Activated naive CD4-positive, alpha-beta T cell treated with anti-CD3 and anti-CD28 coated beads for 36 hours (primary cell): ENCODE results near the gene ATP9B. TPM values are rescaled to one million over a fixed set of nuclear protein-coding genes. Genes with fewer than 3 reads are reported as not detected.

Source experiments
- CTCF ChIA-PET: fragments of 350-600 bp; sonication (Branson Sonifier 250); formaldehyde crosslinking; loops from one replicate; lab custom pipeline; 2021; ENCODE audit warnings: antibody characterized with exemption; lab: Charles Lee
- DNase-seq: peaks from one replicate; pipeline ENCODE4 v3.0.0-alpha.2; 2020
- H3K27ac Mint-ChIP-seq: one replicate; pipeline ENCODE4 v1.8.0; 2021; ENCODE audit warnings: mild to moderate bottlenecking, mixed read lengths
- H3K27me3 Mint-ChIP-seq: one replicate; pipeline ENCODE4 v1.8.0; 2021; ENCODE audit warnings: low read depth, mixed read lengths
- H3K36me3 Mint-ChIP-seq: one replicate; pipeline ENCODE4 v1.8.0; 2021; ENCODE audit warnings: low read depth, mixed read lengths
- H3K4me1 Mint-ChIP-seq: one replicate; pipeline ENCODE4 v1.8.0; 2021; ENCODE audit warnings: low read depth, mixed read lengths
- H3K4me3 Mint-ChIP-seq: one replicate; pipeline ENCODE4 v1.8.0; 2021; ENCODE audit warnings: mild to moderate bottlenecking, moderate library complexity, mixed read lengths
- H3K9me3 Mint-ChIP-seq: one replicate; pipeline ENCODE4 v1.8.0; 2021; ENCODE audit warnings: mixed read lengths
- intact Hi-C: fragments of 100-400 bp; cut with micrococcal nuclease; formaldehyde crosslinking; loops from one replicate; pipeline ENCODE4 v1.15.1; 2023
- total RNA-seq, 2 experiments: library from RNA; stranded (reverse); gene quantifications; one replicate each; pipeline ENCODE4 v1.2.3, GENCODE V29; 2021

ATP9B gene
- total RNA-seq, 2 experiments from 2014 or later = 18.6 to 19.1 TPM

DNA sequence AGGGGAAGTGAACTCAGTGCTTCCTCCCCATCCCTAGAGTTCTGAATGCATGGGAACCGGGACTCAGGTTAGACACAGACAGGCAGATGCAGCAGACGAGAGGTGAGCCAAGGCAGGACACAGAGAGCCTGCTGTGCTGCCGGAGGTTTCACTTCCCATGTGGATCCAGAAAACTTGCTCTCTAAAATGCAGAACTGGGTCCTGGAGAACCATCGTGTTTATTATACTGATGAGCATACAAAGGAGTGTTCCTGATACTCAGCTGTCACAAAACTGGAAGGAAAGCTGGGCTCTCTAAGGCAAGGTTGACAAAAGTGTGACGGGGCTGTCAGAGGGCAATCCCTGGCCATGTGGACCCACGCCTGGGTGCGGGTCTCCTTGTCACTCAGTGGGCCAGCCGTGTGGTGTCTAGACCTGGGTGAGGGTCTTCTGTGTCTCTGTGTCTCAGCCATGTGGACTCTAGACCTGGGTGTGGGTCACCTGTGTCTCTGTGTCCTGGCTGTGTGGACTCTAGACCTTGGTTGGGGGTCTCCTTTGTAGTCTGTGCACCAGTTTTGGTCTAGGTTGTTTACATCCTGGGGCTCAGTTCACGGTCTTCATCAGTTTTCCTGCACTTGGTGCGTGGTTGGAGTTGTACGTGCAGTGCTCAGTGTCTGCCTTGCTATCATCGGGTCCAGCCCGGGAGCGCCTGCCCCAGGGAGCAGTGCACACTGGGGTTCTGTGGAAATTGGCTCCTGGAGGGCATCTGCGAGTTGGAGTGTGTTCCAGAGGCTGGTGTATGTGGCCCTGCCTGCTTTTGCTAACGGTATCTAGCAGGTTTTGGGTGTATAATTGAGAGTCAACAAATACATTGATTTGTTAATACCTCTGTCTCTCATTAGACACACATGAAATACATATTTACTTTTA is 141.1 kb downstream of the ATP9B start:
- no peak overlapping the region for H3K27ac Mint-ChIP-seq
- H3K27me3 Mint-ChIP-seq = no peaks in the 10 kb centered on the region
- DNase-seq = no peak
- intact Hi-C loops = no loop called here
- CTCF ChIA-PET = no interaction called here
- no peaks in the 10 kb centered on the region for H3K9me3 Mint-ChIP-seq
- H3K4me3 Mint-ChIP-seq = no peak overlapping the region
- peaks cover 10% of the 10 kb centered on the region for H3K36me3 Mint-ChIP-seq
- H3K4me1 Mint-ChIP-seq = peaks cover 3% of the 10 kb centered on the region

DNA sequence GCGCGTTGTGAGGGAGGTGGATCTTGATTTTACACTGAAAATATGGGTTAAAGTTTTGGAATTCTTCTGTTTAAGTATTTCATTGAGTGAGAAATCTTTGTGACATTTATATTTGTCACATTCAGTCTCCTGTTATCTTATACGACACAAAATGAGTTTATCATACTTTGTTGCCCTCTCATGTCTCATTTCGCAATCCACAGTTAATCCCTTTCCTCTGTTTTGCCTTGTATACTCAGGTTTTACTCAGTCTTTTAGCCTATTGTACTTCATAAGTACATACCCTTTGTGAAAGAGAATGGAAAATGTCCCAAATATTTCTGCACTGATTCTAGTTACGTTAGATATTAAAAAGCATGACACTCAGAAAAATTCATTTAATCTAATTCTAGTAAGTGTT is 142.7 kb downstream of the ATP9B start:
- peaks cover 3% of the 10 kb centered on the region for H3K4me1 Mint-ChIP-seq
- no peak overlapping the region for H3K4me3 Mint-ChIP-seq
- intact Hi-C loops = no loop called here
- no peaks in the 10 kb centered on the region for H3K9me3 Mint-ChIP-seq
- no peak for DNase-seq
- no peaks in the 10 kb centered on the region for H3K27me3 Mint-ChIP-seq
- peaks cover 11% of the 10 kb centered on the region for H3K36me3 Mint-ChIP-seq
- no peak overlapping the region for H3K27ac Mint-ChIP-seq
- CTCF ChIA-PET = no interaction called here

DNA sequence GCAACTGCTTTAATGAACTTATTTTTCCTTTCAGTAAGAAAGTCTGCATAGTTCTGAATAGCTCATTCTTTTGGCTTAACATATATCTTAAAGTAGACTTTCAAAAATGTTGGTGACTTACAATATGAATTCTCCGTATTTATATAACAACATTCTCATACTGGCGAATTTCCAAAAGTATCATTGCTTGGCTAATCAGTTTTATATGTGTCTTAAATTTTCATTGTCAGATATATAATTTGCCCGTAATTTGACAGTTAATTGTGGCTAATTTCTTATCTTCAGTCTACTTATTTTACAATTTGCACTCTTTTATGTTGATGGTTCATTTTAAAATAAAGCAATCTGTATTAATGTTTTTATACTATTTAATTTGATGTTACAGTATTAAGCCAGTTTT is 144.9 kb downstream of the ATP9B start:
- Mint-ChIP-seq H3K27ac (no peak overlapping the region), H3K27me3 (no peaks in the 10 kb centered on the region), H3K9me3 (no peaks in the 10 kb centered on the region), H3K4me1 (peaks cover 3% of the 10 kb centered on the region), H3K4me3 (no peak overlapping the region), H3K36me3 (peaks cover 9% of the 10 kb centered on the region)
- intact Hi-C loops = no loop called here
- CTCF ChIA-PET = no interaction called here
- no peak for DNase-seq

DNA sequence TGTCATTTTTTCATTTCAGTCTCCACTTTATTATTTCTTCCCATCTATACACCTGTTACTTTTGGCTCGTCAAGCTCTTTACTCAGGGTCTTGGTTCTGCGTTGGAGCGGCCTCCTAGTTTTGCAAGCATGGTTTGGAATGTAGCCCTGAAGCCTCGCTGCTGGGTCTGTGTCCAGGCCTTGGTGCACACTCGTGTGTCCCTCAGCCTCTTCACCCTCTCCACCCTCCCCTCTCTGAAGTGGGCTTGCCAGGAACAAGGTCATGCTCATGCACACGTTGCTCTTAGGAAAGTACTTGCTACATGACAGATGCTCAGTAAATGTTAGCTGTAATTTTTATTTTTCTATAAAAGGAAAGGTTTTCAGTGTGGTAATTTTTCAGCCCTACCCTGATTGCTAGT is 147.0 kb downstream of the ATP9B start:
- Mint-ChIP-seq H3K27me3 (no peaks in the 10 kb centered on the region), H3K4me3 (no peak overlapping the region), H3K9me3 (no peaks in the 10 kb centered on the region), H3K36me3 (peaks cover 16% of the 10 kb centered on the region), H3K27ac (no peak overlapping the region), H3K4me1 (no peaks in the 10 kb centered on the region)
- intact Hi-C loops = no loop called here
- no peak for DNase-seq
- CTCF ChIA-PET = no interaction called here

DNA sequence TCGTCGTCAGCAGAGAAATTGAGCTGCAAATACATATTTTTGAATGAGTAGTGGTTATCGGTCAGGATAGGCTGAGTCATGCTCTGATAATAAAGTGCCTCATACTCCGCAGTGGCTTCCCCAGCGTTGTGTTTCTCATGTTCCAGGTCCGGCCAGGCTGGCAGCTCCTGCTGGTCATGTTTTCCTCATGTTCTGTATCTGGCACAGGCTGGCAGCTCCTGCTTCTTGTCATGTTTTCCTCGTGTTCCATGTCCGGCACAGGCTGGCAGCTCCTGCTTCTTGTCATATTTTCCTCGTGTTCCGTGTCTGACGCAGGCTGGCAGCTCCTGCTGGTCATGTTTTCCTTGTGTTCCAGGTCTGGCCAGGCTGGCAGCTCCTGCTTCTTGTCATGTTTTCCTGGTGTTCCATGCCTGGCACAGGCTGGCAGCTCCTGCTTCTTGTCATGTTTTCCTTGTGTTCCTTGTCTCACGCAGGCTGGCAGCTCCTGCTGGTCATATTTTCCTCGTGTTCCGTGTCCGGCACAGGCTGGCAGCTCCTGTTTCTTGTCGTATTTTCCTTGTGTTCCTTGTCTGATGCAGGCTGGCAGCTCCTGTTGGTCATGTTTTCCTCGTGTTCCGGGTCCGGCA is 148.9 kb downstream of the ATP9B start:
- H3K27ac Mint-ChIP-seq = no peak overlapping the region
- H3K36me3 Mint-ChIP-seq = peaks cover 16% of the 10 kb centered on the region
- CTCF ChIA-PET = no interaction called here
- no peaks in the 10 kb centered on the region for H3K4me1 Mint-ChIP-seq
- H3K4me3 Mint-ChIP-seq = no peak overlapping the region
- DNase-seq = no peak
- H3K27me3 Mint-ChIP-seq = no peaks in the 10 kb centered on the region
- intact Hi-C loops = no loop called here
- no peaks in the 10 kb centered on the region for H3K9me3 Mint-ChIP-seq

DNA sequence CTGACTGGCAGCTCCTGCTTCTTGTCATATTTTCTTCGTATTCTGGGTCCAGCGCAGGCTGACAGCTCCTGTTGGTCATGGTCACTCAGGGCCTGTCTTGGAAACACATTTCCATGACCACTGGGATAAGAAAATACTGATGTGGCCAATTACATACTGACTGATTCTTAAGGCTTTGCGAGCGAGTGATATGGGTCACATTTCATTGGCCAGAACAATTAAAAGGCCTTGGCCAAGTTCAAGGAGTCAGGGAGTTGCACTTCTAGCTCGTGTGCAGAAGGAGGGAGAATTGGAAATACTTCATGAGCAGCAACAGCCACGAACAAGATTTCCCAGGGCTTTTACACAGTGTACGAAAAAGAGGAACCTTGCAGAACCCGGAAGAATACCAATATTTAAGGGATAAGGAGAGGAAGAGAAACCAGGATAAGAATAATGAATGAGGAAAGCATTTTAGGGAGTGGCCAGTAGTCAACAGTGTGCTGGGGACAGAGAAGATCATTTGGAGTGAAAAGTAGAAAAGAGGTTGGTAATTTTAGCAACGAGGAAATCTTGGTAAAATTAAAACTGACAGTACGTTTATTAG is 149.5 kb downstream of the ATP9B start:
- H3K4me3 Mint-ChIP-seq = no peak overlapping the region
- CTCF ChIA-PET = no interaction called here
- DNase-seq = no peak
- H3K9me3 Mint-ChIP-seq = no peaks in the 10 kb centered on the region
- peaks cover 16% of the 10 kb centered on the region for H3K36me3 Mint-ChIP-seq
- no peaks in the 10 kb centered on the region for H3K4me1 Mint-ChIP-seq
- intact Hi-C loops = no loop called here
- H3K27ac Mint-ChIP-seq = no peak overlapping the region
- H3K27me3 Mint-ChIP-seq = no peaks in the 10 kb centered on the region

DNA sequence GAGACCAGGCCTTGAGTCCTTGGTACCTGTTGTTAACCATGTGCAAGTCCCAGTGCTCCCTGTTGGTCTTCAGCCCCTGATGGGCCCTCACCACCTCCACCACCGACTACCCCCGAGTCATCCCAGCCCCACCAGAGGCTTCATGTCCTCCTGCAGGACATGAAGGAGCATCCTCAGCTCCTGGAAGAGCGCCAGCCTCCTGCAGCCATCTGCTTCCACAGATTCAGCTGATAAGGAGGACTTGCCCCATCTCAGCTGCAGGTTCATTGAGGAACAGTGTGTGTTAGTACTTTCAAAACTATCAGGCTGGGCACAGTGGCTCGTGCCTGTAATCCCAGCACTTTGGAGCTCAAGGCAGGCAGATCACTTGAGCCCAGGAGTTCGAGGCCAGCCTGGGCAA is 151.9 kb downstream of the ATP9B start:
- H3K27me3 Mint-ChIP-seq = no peaks in the 10 kb centered on the region
- CTCF ChIA-PET = interaction anchor here (1.5 kb wide), 1 partner anchor 24 kb away, joined by 3 read pairs; no protein-coding TSS in a partner anchor
- H3K36me3 Mint-ChIP-seq = peaks cover 20% of the 10 kb centered on the region
- H3K4me3 Mint-ChIP-seq = no peak overlapping the region
- no peaks in the 10 kb centered on the region for H3K9me3 Mint-ChIP-seq
- intact Hi-C loops = no loop called here
- H3K27ac Mint-ChIP-seq = no peak overlapping the region
- no peak for DNase-seq
- H3K4me1 Mint-ChIP-seq = no peaks in the 10 kb centered on the region

DNA sequence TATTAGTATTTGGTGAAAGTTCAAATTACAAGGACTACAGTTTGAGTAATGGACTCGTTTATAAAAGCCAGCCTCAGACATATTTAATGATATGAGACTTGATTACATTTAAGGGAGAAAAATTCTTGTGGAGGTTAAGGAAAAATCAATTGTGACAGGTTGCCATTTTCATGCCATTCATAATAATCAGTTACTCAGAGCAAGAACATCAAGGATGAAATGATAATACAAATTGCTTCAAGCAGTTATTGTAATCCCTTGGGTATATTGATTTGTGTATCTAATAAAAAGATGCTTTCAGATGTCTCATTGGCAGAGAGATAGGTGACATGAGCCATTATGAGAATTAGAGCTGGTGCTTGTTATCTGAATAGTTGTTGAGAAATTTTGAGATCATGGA is 153.6 kb downstream of the ATP9B start:
- Mint-ChIP-seq H3K27ac (no peak overlapping the region), H3K27me3 (no peaks in the 10 kb centered on the region), H3K4me1 (no peaks in the 10 kb centered on the region), H3K9me3 (no peaks in the 10 kb centered on the region), H3K4me3 (no peak overlapping the region), H3K36me3 (peaks cover 23% of the 10 kb centered on the region)
- CTCF ChIA-PET = interaction anchor here (0.6 kb wide), 1 partner anchor 13 kb away, joined by 3 read pairs; no protein-coding TSS in a partner anchor
- DNase-seq = no peak
- intact Hi-C loops = no loop called here

DNA sequence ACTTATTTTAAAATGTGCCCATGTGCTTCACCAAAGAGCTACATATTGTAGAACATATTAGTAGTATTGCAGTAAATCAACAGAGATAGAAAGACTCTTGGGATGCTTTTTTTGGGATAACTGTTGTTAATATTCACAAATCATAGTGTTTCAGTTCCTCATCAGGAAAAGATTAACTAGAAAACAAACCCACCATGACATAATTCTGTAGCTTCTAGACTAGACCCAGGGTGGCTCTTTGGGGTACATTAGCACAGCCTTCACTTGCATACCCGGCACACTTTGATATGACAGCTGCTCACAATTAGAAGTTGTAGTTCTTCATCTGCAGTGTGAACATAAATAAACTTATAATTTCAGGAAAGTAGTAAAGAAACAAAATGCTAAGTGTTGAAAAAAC is 154.2 kb downstream of the ATP9B start:
- peaks cover 27% of the 10 kb centered on the region for H3K36me3 Mint-ChIP-seq
- CTCF ChIA-PET = interaction anchor here (0.6 kb wide), 1 partner anchor 12 kb away, joined by 3 read pairs; no protein-coding TSS in a partner anchor
- no peak overlapping the region for H3K27ac Mint-ChIP-seq
- no peaks in the 10 kb centered on the region for H3K9me3 Mint-ChIP-seq
- intact Hi-C loops = no loop called here
- no peaks in the 10 kb centered on the region for H3K27me3 Mint-ChIP-seq
- H3K4me1 Mint-ChIP-seq = no peaks in the 10 kb centered on the region
- H3K4me3 Mint-ChIP-seq = no peak overlapping the region
- no peak for DNase-seq

DNA sequence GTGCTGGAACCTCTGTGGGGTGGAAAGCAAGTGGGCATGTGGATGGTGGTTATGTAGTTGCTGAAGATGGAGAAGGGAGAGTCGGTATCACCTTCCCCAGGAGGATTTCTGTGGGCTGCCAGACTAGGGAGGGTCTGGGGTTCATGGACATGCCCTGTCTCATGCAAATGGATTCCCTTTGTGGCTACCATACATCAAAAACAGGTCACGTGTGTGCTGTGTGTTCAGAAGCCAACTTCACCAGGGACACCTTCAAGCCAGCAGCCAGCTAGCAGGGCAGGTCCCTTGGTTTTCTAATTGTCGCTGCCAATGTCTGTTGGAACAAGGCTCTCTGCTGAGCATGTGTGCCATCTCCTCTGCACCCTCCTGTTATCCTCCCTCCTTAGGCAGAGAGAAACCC is 155.2 kb downstream of the ATP9B start:
- CTCF ChIA-PET = interaction anchor here (1.1 kb wide), 1 partner anchor 20 kb away, joined by 3 read pairs; no protein-coding TSS in a partner anchor
- no peak for DNase-seq
- H3K4me3 Mint-ChIP-seq = no peak overlapping the region
- intact Hi-C loops = no loop called here
- no peaks in the 10 kb centered on the region for H3K9me3 Mint-ChIP-seq
- H3K27me3 Mint-ChIP-seq = no peaks in the 10 kb centered on the region
- no peaks in the 10 kb centered on the region for H3K4me1 Mint-ChIP-seq
- peaks cover 23% of the 10 kb centered on the region for H3K36me3 Mint-ChIP-seq
- no peak overlapping the region for H3K27ac Mint-ChIP-seq

DNA sequence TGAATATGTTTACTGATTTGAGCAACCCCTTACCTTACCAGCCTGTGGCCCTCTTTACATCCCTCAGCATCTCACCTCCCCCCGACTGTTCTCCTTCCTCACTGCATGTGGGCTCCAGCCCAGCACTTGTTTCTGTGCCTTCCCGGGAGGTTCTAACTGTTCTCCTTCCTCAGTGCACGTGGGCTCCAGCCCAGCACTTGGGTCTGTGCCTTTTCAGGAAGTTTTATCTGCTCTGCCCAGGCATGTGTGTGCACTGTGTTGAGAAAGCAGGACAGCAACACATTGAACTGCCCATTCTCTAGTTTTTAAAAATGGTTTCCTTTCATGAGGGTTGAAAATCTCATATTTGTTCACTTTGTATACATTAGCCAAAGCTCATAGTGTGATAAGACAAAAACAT is 158.4 kb downstream of the ATP9B start:
- no peaks in the 10 kb centered on the region for H3K4me1 Mint-ChIP-seq
- no peak overlapping the region for H3K4me3 Mint-ChIP-seq
- H3K27ac Mint-ChIP-seq = no peak overlapping the region
- no peaks in the 10 kb centered on the region for H3K9me3 Mint-ChIP-seq
- peaks cover 21% of the 10 kb centered on the region for H3K36me3 Mint-ChIP-seq
- CTCF ChIA-PET = interaction anchor here (0.6 kb wide), 1 partner anchor 143 kb away, joined by 4 read pairs; no protein-coding TSS in a partner anchor
- no peaks in the 10 kb centered on the region for H3K27me3 Mint-ChIP-seq
- intact Hi-C loops = no loop called here
- no peak for DNase-seq

DNA sequence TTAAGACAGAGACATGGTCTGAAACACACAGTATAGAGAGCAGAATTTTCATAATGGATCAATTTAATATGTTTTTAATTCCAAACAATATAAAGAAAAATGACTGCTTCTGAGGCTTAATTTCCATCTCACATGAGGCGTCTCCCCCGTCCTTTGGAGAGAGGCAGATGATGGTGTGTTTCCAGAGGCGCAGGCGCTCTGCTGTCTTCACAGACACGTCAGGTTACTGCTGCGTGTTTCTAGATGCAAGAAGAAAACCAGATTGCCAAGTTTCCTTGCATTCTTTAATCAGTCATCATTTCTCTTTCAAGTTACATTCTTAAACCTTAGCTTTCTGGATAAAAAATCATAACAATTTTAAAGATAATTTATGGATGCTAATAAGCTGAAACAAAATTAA is 160.2 kb downstream of the ATP9B start:
- Mint-ChIP-seq H3K27me3 (no peaks in the 10 kb centered on the region), H3K4me3 (no peak overlapping the region), H3K36me3 (peaks cover 21% of the 10 kb centered on the region), H3K4me1 (no peaks in the 10 kb centered on the region), H3K9me3 (no peaks in the 10 kb centered on the region), H3K27ac (no peak overlapping the region)
- intact Hi-C loops = no loop called here
- no peak for DNase-seq
- CTCF ChIA-PET = no interaction called here
